Uterine smooth muscle cell (primary cell): ENCODE measurements around the gene DTX4. TPM values are rescaled to one million over a fixed set of nuclear protein-coding genes. Genes with fewer than 3 reads are reported as not detected.

ENCODE experiments used
- total RNA-seq: library from RNA; depleted of rRNA; stranded (reverse); fragments of >200 nt; gene quantifications from 2 replicates; pipeline ENCODE4 v1.2.3, GENCODE V29; 2014

DTX4 gene
- 0.22 and 0.25 TPM in 2 replicates for total RNA-seq

DNA sequence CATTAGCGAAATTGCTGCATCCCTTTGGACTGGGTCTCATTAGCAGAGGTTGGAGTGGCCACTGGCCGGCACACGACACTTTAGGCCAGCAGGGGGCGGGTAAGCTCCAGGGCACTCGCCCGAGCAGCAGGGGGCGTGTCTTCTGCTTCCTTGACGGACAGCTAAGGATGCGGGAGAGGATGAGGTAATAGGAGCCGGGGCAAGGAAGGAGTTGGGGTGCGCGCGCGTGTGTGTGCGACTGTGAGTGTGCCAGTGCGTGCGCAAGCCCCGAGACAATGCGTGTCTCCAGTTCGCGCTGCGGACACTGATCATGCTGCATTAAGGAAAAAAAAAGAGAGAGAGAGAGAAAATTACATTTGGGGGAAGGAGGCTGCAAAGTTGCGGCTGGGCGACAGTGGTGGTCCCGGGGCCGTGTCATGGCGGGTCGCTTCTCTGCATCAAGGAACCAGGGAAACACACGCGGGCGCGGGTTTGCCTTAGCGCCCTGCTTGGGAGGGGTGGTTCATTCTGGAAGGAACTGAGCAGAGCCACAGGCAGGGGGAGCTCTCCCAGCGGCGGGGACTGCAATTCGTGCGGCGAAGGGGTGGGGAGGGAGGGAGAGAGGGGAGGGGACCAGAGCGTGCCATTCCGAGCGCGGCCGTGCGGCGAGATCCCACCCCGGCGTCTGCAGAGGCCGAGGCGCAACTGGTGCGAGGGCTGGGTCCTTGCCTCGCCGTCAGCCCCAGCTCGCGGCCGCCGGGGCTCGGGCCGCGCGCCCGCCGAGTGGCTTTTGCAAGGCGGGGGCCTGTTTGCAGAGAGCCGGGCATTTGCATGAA lies at the start of gene DTX4:
Gene DTX4 (plus strand): TSS at position 625 of the 815 bp plus-strand sequence. CDS start 464 bp downstream, outside the sequence.

DNA sequence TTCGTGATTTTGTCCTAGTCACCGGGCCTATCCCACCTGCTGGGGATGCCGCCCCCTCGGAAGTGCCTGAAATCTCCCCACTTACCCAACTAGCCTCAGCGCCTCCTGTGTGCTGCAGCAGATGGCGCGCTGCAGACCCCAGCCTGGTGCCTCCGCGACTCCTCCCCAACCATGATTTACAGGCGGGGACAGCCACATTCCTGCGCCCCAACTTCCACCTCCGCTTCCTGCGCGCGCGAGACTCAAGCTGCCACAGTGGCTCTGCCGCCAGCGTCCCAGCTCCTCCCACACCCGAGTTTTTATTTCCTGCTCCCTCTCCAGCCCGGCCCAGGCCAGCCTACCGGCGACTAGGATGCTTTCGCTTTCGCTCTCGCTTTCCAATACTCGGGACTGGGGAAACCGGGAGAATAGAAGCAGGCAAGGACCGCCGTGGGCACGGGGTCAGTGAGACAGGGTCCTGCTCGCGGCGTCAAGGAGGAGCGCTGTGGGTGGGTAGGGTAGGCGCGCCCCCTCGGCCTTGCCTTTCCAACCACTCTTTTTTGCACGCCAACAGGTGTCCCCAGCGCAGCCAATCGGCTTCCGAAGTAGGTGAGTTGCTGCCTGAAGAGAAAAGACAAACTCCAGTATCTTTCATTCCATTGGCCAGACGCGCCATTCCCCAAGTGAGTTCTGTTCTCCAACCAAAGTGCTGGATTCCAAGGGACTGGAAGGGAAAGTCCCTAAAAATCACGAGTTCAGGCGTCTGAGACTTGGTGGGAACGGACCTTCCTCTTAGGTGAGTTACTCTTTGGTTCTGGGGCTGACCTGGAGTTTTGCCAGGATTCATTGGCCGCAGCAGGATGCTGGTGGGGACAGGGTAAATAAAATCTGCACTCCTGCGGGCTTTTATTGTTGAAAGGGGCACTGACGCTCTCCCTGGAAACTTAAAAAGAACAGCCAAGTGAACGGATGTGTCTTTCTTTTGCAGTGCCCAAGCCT lies 29.1 kb upstream of the DTX4 start, which contains the start of gene FAM111A:
Gene FAM111A (plus strand): TSS at position 327 of the 978 bp plus-strand sequence. CDS start 6,017 bp downstream, outside the sequence.

DNA sequence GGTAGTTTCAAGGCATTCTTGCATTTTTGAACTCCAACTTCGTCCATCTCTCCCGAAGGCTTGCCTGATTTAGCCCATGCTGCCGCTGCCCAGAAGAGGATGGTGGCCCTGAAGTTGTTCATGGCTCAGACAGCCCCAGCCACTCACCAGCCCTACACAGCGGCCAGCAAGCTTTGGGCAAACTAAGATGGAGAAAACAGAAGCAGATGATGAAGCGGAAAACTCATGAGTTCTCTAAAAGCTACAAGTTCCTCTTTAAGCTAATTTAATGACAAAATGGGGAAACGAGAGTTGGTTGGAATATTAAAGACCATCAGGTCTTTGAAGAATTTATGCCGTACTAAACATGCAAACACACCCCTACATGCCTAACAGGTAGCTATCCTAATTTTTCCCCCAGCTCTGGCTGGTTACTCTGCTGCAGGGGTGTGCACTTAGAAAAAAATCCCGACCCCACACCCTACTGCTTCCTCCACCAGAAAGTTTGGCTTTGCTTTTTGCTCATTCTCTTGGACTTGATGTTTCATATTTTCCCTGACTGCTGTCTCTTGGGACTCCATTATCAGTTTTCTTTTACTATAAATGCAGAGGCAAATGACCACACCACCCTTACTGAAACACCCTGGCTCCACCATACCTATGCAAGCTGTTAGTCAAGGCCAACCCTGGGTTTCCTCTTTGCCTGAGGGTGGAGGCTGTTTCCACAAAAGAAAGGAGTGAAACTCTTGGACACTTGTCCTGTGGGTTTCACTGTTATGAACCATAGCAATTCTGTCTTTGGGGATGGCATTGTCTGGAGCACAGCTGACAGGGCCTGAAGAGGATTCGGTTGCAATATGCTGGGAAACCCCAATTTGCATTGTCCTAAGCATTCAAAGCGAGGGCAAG lies 41.1 kb downstream of the DTX4 start, which contains the start of gene MPEG1:
Gene MPEG1 (minus strand): TSS at position 184 of the 888 bp plus-strand sequence. CDS start 62 bp downstream, at position 122.

Other genes with a start within 250 kb of the DTX4 start
- 0.12 and 0.33 TPM in 2 replicates for gene GLYATL1, start 232.6 kb upstream of the DTX4 start, total RNA-seq
- not detected in 2 replicates for gene GLYATL1B, start 85.8 kb upstream of the DTX4 start, total RNA-seq
- gene FAM111B, start 64.9 kb upstream of the DTX4 start, total RNA-seq = 3.5 and 22.4 TPM in 2 replicates
- gene FAM111A, start 29.3 kb upstream of the DTX4 start, total RNA-seq = 47.1 and 64.7 TPM in 2 replicates
- gene MPEG1, start 40.8 kb downstream of the DTX4 start, total RNA-seq = not detected in 2 replicates
- not detected in 2 replicates for gene OR5AN1, start 186.8 kb downstream of the DTX4 start, total RNA-seq